HG03457 (cell line): ENCODE results near the gene SCAF4.
"Not testable (repeated sequence)": the region's sequence is repeated elsewhere in the genome, so short reads cannot be mapped to it uniquely, and the experiment has no call there.

Experiments
- ATAC-seq: cut with Tn5 transposase; IDR thresholded peaks from one replicate; pipeline ENCODE4 v1.9.1; 2021; ENCODE audit warnings: moderate number of reproducible peaks; ENCODE audit not compliant: unreplicated experiment

Gene SCAF4

GRCh38 chr21:31737586-31738397 is 5.9 kb upstream of the SCAF4 start:
- ATAC-seq, result not testable (repeated sequence)

- ATAC-seq, result no peak
These were observed 3.6 kb upstream of the SCAF4 start for GRCh38 chr21:31735511-31735992.

GRCh38 chr21:31733551-31734149 is 1.7 kb upstream of the SCAF4 start:
- no peak for ATAC-seq

GRCh38 chr21:31732597-31733550 is 956 bp upstream of the SCAF4 start:
- no peak for ATAC-seq

- ATAC-seq, result peak; percentile 11
These were observed 662 bp downstream of the SCAF4 start for GRCh38 chr21:31731056-31731856.

- no peak for ATAC-seq
These were observed 1.2 kb downstream of the SCAF4 start for GRCh38 chr21:31730712-31731055.

GRCh38 chr21:31729622-31730343 is 2.1 kb downstream of the SCAF4 start:
- no peak for ATAC-seq

- no peak for ATAC-seq
These were observed 3.0 kb downstream of the SCAF4 start for GRCh38 chr21:31728952-31729351.

GRCh38 chr21:31728191-31728590 is 3.7 kb downstream of the SCAF4 start:
- ATAC-seq, result no peak

- no peak for ATAC-seq
These were observed 4.7 kb downstream of the SCAF4 start for GRCh38 chr21:31727181-31727580.

GRCh38 chr21:31726407-31726806 is 5.5 kb downstream of the SCAF4 start:
- no peak for ATAC-seq

- ATAC-seq, result no peak
These were observed 6.6 kb downstream of the SCAF4 start for GRCh38 chr21:31725202-31725839.

- no peak for ATAC-seq
These were observed 7.4 kb downstream of the SCAF4 start for GRCh38 chr21:31724552-31724951.

GRCh38 chr21:31721381-31721780 is 10.5 kb downstream of the SCAF4 start:
- ATAC-seq, result no peak

GRCh38 chr21:31720739-31721138 is 11.2 kb downstream of the SCAF4 start:
- ATAC-seq, result no peak

GRCh38 chr21:31720330-31720729 is 11.6 kb downstream of the SCAF4 start:
- no peak for ATAC-seq

GRCh38 chr21:31716106-31716505 is 15.8 kb downstream of the SCAF4 start:
- no peak for ATAC-seq

GRCh38 chr21:31714741-31715365 is 17.1 kb downstream of the SCAF4 start:
- ATAC-seq, result no peak
